Measurements from ENCODE around the gene ADSL.

DNA sequence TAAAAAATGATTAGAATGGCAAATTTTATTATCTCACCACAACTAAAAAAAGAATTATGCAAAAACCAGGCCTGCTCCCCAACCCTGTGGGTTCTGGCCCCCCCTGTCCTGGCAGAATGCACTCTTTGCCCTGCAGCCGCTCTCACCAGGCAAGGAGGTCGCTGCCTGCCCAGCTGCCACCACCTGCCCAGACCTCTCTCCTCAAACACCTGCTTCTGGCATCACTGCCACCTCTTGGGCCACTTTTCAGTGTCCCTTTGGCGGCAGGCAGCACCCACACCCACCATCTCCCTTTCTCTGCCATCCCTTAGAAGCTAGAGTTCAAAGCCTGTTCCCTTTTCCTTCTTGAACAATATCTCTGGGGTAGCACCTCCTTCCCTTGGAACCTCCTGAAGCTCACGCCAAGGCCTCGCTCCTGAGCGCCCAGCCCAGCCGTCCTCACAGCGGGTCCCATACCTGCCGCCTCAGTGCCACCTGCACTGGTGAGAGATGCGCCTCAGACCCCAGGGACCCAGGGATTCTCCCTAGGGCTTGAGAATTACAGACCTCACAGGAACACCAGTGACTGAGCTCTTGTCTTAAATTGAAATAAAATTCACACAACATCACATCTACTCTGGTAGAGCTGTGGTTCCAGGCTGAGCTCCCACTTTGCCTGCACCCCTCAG is 68.7 kb downstream of the ADSL start:
- TF ChIP-seq CTCF (IDR thresholded peaks at IDR 0.05), result no peak
- TF ChIP-seq POLR2AphosphoS5 (IDR thresholded peaks at IDR 0.05; ENCODE audit: insufficient read depth in 1 of 2, low read depth in 1 of 2), result no peak
- no peak for TF ChIP-seq POLR2A (IDR thresholded peaks at IDR 0.05)
